Body of pancreas (tissue), 4 donors: ENCODE data around the gene CASP7.

Experiments
- POLR2A ChIP-seq, 3 donors: fragments of 450-650 bp; IDR thresholded peaks; one replicate each; pipeline ENCODE4 v1.6.1; 2016; ENCODE audit warnings: antibody characterized with exemption in 3 of 3, mild to moderate bottlenecking in 2 of 3
- TF ChIP-seq, protein P1 (sequence below), 7 experiments: fragments of 450-650 bp in 4 of 7; fragments of 200-600 bp in 3 of 7; sonication (generic) in 3 of 7; IDR thresholded peaks; one replicate each; pipeline ENCODE4 v1.5.1; 2016 to 2019; ENCODE audit warnings: antibody characterized with exemption in 7 of 7

DNA sequence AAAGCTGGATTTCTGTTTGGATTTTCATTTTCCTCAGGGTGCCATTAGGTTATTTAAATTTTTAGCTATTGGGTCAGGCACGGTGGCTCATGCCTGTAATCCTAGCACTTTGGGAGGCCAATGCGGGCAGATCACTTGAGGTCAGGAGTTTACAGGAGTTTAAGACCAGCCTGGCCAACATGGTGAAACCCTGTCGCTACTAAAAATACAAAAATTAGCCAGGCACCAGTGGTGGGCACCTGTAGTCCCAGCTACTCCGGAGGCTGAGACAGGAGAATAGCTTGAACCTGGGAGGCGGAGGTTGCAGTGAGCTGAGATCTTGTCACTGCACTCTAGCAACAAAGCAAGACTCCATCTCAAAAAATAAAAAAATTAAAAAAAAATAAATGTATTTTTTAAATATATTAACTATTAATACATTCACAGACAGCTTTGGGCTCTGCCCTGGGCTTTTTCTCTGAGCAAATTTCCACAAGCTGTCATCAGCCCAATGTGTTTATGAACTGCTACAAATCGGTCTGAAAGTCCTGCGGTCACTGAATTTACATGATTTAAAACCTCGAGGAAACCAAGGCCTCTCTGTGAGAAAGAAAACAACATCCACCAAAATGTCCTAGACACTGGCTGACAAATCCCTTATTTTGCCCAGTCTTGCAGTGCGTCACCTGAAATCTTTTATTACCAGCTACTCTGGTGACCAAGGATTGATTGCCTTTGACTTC lies 52.6 kb downstream of the CASP7 start:
- TF ChIP-seq, protein P1, sequence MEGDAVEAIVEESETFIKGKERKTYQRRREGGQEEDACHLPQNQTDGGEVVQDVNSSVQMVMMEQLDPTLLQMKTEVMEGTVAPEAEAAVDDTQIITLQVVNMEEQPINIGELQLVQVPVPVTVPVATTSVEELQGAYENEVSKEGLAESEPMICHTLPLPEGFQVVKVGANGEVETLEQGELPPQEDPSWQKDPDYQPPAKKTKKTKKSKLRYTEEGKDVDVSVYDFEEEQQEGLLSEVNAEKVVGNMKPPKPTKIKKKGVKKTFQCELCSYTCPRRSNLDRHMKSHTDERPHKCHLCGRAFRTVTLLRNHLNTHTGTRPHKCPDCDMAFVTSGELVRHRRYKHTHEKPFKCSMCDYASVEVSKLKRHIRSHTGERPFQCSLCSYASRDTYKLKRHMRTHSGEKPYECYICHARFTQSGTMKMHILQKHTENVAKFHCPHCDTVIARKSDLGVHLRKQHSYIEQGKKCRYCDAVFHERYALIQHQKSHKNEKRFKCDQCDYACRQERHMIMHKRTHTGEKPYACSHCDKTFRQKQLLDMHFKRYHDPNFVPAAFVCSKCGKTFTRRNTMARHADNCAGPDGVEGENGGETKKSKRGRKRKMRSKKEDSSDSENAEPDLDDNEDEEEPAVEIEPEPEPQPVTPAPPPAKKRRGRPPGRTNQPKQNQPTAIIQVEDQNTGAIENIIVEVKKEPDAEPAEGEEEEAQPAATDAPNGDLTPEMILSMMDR (IDR thresholded peaks at IDR 0.05): no peak
- TF ChIP-seq POLR2A (IDR thresholded peaks at IDR 0.05): no peak
